GM18517 (cell line): ENCODE measurements around the gene CHRNA3.
"Not testable (repeated sequence)": the region's sequence is repeated elsewhere in the genome, so short reads cannot be mapped to it uniquely, and the experiment has no call there.

Source experiments
- ATAC-seq: cut with Tn5 transposase; IDR thresholded peaks from one replicate; pipeline ENCODE4 v1.9.1; 2021; ENCODE audit warnings: mild to moderate bottlenecking, moderate library complexity; ENCODE audit not compliant: unreplicated experiment

The CHRNA3 gene

DNA sequence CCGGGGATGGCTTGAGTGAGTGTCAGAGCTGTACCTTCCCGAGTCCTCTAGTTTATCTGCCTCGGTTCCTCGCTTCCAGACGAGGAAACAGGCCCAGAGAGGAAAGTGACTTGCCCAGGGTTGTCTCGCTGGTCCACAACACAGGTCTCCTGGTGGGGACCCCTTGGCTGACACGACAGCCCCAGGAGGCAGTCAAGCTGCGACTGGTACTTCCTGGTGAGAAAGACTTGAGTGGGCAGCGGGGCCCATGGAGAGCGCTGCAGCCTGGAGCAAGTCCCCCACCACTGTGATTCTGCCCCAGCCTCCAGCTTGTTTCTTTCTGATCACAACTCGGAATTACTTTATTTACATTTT, 56.1 kb downstream of the CHRNA3 start:
- peak; percentile 18 for ATAC-seq

DNA sequence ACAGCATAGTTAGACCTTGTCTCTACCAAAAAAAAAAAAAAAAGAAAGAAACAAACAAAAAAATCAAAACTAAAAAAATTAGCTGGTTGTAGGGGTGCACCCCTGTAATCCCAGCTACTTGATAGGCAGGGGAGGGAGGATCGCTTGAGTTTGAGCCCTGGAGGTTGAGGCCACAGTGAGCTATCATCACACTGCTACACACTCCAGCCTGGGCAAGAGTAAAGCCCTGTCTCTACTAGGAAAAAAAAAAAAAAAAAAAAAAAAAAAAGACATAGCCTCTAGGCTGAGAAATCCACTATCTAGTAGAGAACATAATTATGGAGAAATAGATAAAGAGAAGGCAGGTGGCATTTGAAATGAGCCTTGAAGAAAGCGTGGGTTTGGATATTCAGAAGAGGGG, 57.7 kb downstream of the CHRNA3 start:
- no peak for ATAC-seq

DNA sequence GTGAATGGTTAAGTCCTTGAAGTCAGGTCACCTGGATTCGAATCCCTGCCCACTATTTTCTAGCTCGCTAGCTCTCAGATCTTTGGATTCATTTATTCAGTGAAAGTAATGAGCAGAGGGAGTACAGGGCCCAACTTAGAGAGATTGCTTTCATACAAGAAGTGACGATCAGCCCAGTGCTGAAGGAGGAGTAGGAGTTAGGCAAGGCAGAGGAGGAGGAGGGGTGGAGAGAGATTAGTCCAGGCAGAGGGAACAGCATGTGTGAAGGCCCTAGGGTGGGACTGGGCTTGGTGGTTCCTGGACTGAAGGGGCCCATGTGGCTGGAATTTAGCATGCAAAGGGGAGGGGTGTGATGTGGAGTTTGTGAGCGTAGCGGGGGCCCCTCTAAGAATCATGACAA, 59.3 kb downstream of the CHRNA3 start:
- no peak for ATAC-seq

DNA sequence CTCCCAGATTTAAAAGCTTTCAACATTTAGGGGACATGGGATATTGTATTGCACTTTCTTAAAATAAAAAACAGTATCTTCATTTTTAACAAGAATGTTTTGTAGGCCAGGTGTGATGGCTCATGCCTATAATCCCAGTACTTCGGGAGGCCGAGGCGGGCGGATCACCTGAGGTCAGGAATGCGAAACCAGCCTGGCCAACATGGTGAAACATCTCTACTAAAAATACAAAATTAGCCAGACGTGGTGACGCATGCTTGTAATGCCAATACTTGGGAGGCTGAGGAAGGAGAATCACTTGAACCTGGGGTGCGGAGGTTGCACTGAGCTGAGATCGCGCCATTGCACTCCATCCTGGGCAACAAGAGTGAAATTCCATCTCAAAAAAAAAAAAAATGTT, 60.6 kb downstream of the CHRNA3 start:
- ATAC-seq: not testable (repeated sequence)

DNA sequence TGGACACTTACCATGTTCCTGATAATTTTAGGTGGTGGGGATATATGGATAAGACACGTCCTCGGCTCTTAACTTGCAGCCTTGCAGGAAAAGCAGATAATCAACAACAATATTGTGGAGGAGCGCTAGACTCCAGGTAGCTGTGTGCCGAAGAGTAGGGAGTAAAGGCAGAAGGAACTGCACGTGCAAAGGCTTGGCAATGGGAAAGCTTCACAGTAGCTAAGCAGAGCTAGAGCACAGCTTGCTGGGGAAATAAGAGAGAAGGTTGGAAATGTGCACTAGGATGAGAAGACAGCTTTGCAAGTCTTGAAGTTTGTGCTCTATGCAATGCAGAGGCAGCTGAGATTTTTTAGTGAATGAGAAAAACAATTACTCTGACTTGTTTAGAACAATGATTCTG, 68.2 kb downstream of the CHRNA3 start:
- no peak for ATAC-seq

DNA sequence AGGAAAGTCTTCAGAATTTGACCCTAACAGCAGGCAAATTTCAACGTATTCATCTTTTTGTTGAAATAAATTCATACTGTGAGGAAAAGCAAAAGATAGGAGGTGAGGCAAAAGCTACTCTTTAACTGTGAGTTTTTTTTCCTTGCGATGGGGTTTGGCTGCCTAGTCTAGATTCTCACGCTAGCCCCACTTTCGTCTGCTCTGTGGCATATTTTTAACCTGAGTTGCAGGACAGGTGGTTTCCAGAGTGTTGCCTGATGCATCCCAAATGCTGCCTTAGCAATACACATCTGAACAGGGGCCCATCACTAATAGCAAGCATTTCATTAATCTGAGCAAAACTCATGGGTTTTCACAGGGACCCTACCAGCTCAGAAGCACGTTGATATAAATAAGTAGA, 68.9 kb downstream of the CHRNA3 start:
- ATAC-seq: no peak

DNA sequence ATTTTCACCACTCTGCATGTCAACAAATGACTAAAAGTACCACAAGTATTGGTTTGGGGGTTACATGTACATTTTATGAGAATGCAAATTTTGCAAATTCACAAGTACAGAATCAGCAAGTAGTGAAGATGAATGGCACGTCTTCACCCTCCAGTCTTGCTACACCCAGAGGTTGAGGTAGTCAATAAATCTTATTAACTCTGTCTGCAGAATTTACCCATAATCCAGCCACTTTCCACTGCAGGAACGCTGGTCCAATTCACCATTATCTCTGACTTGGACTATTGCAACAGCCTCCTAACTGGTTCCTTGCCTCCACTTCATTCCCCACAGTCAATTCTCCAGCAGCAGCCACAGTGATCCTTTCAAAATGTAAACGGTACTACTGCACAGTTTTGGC, 70.0 kb downstream of the CHRNA3 start:
- ATAC-seq: no peak

DNA sequence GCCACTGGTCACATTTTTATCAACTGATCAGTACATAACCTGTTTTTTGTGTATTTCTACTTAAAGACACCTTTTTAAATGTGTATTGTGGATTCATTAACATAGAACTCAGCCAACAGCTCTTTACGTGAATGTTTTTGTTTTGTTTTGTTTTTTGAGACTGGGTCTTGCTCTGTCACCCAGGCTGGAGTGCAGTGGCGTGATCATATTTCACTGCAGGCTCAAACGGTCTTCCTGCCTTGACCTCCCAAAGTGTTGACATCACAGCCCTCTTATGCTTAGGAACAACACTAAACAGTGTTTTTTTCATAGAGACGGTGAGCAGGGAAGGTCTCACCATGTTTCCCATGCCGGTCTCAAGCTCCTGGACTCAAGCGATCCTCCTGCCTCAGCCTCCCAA, 70.6 kb downstream of the CHRNA3 start:
- no peak for ATAC-seq
